CMK (cell line): Measurements from ENCODE around the gene FGF9.

Experiments
- DNase-seq: peaks from one replicate; pipeline ENCODE4 v3.0.0-alpha.2; 2010; ENCODE audit warnings: low read depth

FGF9 gene

GRCh38 chr13:21710163-21710562 lies 39.3 kb downstream of the FGF9 start:
- DNase-seq: no peak

- no peak for DNase-seq
Measured at GRCh38 chr13:21717817-21718216, 46.9 kb downstream of the FGF9 start.

GRCh38 chr13:21719463-21719862 lies 48.6 kb downstream of the FGF9 start:
- DNase-seq: no peak

DNA sequence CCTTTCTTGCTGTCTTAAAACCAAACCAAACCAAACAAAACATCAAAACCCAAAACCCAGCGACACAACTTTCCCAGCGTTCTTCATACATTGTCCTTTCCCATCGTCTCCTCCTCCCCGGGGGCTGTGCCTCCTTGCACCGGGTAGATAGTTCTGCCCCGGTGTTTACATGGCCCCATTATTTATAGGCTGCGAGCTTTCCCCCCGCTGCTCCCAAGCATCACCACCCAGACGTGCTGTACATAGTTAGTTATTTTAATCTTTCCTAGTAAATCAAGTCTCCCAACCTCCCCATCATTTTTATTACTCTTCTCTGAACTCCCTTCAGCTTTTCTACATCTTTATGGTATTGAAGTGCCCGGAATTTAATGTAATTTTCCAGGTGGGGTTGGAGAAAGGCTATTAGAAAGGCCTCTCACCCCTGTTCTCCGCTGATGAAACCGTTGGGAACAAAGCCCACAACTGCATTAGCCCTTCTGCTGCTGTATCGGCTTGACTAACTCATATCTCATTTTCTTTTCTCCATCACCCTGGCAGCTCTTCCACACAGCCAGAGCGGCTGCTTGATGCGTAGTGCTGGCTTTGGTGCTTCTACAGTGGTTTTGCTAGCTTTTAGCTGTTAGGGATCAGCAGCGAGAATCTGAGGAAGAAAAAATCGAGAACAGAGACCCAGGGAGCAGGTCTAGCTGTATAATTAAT lies 53.1 kb downstream of the FGF9 start:
- DNase-seq: no peak

GRCh38 chr13:21730186-21730880 lies 59.5 kb downstream of the FGF9 start:
- DNase-seq: no peak

- DNase-seq: no peak
Measured at GRCh38 chr13:21733475-21734263, 62.8 kb downstream of the FGF9 start.

- DNase-seq: no peak
Measured at GRCh38 chr13:21734961-21735360, 64.1 kb downstream of the FGF9 start.

GRCh38 chr13:21735701-21736401 lies 65.0 kb downstream of the FGF9 start:
- no peak for DNase-seq

GRCh38 chr13:21736926-21737325 lies 66.1 kb downstream of the FGF9 start:
- no peak for DNase-seq

DNA sequence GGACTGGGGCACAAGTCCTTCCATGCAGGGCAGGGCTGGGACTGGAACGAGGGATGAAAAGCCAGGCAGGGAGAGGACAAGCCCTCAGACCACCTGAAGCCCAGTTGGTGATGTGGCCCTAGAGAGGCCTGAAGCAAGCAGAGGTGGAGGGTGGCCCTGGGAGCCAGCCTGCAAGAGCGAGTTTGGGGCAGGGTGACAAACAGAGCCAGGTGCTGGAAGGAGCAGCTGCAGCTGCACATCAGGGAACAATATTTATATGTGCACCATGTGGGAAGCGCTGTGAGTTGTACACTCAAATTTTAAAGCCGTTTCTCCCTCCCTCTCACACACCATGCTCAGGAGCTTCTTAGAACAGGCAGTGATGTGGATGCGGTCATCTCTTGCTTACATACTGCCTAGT lies 67.8 kb downstream of the FGF9 start:
- no peak for DNase-seq

DNA sequence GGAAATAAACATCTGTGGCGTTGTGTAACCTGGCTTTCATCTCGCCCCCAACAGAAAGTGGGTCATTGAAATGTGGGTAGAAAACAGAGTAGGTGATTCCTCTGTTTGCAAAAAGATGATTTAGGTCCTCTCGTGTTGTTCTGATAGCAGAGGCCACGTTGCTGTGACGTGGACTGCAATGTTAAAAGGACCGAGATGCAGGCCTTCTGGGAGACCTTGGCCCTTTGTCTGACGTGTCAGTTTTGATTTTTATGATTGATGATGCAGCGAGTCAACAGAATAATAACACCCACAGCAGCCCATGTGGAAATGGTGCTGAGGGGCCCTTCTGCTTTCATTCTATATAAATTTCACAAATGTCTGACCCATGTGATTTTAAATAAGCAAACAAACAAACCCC lies 68.9 kb downstream of the FGF9 start:
- DNase-seq: no peak

DNA sequence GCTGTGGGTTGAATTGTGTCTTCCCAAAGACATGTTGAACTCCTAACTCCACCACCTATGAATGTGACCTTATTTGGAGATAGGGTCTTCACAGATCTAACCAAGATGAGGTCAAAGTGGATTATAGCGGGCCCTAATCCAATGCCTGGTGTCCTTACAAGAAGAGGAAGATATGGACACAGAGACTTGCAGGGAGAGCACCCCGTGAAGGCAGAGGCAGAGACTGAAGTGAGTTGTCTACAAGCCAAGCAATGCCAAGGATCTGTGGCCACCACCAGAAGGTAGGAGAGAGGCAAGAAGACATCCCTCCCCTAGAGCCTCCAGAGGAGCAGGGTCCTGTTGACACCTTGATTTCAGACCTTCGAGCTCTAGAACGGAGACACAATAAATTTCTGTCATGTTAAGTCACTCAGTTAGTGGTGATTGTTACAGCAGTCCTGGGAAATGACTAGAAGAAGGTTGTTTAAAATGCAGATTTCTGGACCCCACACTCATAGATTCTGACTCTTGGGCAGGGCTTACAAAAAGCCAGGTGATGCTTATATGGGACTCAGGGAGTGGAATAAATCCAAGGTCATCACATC lies 70.6 kb downstream of the FGF9 start:
- DNase-seq: no peak

- DNase-seq: no peak
Measured at GRCh38 chr13:21742096-21742495, 71.2 kb downstream of the FGF9 start.

DNA sequence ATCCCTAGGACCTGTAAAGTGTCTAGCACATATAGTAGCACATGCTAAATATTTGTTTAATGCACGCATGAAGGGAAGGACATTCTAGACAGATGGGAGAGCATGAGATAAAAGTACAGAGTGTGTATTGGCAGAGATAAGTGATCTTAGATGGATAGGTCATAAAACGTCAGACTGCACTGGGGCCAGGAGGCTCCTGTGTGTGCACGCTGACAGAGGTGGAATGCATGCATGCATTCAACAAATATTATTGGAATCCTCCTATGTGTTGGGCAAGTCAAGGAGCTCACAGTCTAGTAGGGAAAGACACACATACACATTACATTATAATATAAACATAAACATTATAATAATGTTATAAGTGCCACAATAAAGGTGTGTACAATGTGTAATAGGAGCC lies 73.3 kb downstream of the FGF9 start:
- no peak for DNase-seq

- DNase-seq: no peak
Measured at GRCh38 chr13:21745307-21745706, 74.4 kb downstream of the FGF9 start.

DNA sequence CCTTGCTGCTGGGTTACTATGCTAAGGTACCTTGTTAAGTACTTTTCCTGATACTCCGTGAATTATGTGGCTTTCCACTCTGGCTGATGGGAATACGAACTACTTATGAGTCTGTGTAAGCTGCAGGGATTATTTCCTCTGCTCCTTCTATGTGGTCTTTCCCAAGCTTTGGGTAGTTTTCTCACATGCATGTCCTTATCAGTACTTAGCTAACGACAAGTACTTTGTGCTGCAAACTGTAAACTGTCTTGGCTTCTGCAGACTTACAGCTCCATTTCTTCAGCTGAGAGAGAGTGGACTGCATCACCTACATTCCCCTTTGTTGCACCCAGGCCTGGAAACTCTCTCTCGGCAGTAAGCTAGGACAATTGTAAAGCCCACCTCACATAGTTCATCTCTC lies 76.6 kb downstream of the FGF9 start:
- no peak for DNase-seq

GRCh38 chr13:21748166-21748565 lies 77.3 kb downstream of the FGF9 start:
- DNase-seq: no peak

DNA sequence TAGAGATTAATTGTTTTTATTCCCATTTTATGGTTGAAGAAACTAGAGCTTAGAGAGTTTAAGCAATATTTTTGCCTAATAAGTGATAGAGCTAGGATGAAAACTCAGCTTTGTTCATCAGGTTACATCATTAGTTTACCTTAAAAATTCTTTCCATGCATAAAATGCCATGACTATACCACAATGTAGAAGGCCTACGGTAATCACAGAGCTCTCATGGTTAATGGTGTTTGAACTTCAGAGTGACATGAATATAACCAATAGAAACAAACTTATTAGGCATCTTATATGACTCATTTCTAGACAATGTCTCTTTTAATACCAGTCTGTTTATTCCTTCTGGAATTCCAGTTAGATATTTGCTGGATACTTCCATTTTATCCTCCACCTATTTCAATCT lies 78.5 kb downstream of the FGF9 start:
- DNase-seq: no peak

- no peak for DNase-seq
Measured at GRCh38 chr13:21752501-21752900, 81.6 kb downstream of the FGF9 start.

DNA sequence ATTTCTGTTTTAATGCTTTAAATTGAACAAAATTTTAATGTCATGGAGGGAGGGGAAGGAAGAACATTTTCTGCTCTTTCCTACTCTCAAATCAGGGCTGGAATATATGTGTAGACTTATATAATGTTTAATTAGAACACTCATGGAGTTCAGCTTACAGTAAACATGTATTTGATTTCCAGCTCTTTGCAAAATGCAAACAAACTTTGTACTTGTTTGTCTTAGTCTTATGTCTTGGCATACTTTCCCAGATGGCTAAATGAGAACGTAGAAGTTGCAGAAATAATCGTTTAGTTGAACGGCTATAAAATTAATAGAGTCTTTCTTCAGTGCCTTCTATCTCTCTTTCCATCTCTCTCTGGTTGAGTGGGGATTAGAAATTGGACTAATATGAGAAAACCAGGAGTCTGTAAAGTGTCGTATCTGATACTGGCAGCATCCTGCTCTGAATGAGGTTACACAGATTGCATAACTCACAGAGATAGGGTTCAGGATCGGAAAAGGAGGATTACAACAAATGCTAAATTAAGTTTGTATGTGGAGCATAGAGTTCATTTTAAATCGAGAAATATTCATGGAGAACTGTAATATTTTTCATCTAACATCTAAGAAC lies 82.3 kb downstream of the FGF9 start:
- no peak for DNase-seq
